Measurements from ENCODE around the gene PPM1N. TPM values are rescaled to one million over a fixed set of nuclear protein-coding genes. Genes with fewer than 3 reads are reported as not detected.

Gene PPM1N
- total and polyA plus RNA-seq, 2 donors (not counting 1 experiment from before 2014, with no cell fraction given): 2.3 to 2.8 TPM

DNA sequence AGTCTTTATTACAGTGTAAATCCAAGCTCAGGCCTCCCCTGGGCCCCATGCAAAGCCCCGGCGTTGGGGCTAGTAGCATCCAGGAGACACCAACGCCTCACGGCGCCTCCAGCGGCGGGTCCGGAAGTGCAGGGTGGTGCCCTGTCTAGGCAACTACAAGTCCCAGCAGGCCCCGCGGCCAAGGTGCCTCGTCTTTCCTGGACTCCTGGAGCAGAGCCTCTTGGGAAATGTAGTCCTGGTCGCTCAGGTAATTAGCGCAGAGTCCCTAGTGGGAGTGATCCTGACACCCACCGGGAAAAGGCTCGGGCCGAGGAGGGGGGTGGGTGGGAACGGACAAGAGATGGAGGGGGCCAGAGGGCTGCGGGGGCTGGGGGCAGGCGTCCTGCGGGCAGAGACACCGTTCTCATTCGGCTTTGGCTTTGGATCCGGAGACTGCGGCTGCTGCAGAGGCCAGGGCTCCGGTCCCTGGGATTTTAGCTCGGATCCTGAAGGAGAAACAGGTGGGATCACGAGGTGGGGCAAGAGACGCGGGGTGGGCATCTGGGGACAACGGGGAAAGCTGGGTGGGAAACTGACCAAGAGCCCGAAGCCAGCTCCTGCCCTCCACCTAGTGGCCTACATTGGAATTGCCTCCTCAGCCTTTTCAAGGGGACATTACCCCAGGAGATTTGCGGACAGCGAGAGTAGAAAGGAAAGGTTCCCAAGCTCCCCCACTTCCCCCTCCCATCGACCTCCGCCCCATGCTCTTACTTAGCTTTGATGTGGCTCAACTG is 12.8 kb upstream of the PPM1N start:
- peak overlapping the region; percentile 81 for H2AFZ ChIP-seq (ENCODE audit: low read length)
- no peaks in the 10 kb centered on the region for H4K20me1 ChIP-seq (ENCODE audit: control insufficient read depth, extremely low read depth, insufficient read depth, low read length)
- peak; percentile 87 to 92 for DNase-seq (ENCODE audit: low read depth in 2 of 2)
- peak overlapping the region; percentile 59 to 76 (median 65) for H3K4me3 ChIP-seq (replicated peaks in 1 of 4; ENCODE audit: control extremely low read depth in 1 of 4, insufficient read depth in 1 of 4, low read depth in 3 of 4, low read length in 4 of 4)
- H3K9me3 ChIP-seq (ENCODE audit: control insufficient read depth, insufficient read depth, low read depth, low read length): no peaks in the 10 kb centered on the region
- peak overlapping the region; percentile 32 for H3K27ac ChIP-seq (ENCODE audit: insufficient read depth, low read length)
- no peaks in the 10 kb centered on the region for H3K4me1 ChIP-seq (ENCODE audit: control insufficient read depth, extremely low read depth, insufficient read depth, low read length)
- H3K4me2 ChIP-seq (ENCODE audit: extremely low read depth, insufficient read depth, low read length): peak overlapping the region; percentile 86
- H3K9ac ChIP-seq (ENCODE audit: insufficient read depth, low read length): peak overlapping the region; percentile 57
- H3K27me3 ChIP-seq (ENCODE audit: control insufficient read depth, insufficient read depth, low read length): no peaks in the 10 kb centered on the region
- TF ChIP-seq EZH2 (IDR thresholded peaks at IDR 0.05; ENCODE audit: low read length, missing control alignments): no peak
- TF ChIP-seq, protein P1, sequence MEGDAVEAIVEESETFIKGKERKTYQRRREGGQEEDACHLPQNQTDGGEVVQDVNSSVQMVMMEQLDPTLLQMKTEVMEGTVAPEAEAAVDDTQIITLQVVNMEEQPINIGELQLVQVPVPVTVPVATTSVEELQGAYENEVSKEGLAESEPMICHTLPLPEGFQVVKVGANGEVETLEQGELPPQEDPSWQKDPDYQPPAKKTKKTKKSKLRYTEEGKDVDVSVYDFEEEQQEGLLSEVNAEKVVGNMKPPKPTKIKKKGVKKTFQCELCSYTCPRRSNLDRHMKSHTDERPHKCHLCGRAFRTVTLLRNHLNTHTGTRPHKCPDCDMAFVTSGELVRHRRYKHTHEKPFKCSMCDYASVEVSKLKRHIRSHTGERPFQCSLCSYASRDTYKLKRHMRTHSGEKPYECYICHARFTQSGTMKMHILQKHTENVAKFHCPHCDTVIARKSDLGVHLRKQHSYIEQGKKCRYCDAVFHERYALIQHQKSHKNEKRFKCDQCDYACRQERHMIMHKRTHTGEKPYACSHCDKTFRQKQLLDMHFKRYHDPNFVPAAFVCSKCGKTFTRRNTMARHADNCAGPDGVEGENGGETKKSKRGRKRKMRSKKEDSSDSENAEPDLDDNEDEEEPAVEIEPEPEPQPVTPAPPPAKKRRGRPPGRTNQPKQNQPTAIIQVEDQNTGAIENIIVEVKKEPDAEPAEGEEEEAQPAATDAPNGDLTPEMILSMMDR (conservative IDR thresholded peaks at IDR 0.05 in 1 of 2, IDR thresholded peaks at IDR 0.05 in 1 of 2; ENCODE audit: low read depth in 1 of 2, low read length in 2 of 2): peak; percentile 94 to 98
- H3K79me2 ChIP-seq (ENCODE audit: control insufficient read depth, insufficient read depth, low read length): no peaks in the 10 kb centered on the region
- no peaks in the 10 kb centered on the region for H3K36me3 ChIP-seq (ENCODE audit: control insufficient read depth, insufficient read depth, low read length)

DNA sequence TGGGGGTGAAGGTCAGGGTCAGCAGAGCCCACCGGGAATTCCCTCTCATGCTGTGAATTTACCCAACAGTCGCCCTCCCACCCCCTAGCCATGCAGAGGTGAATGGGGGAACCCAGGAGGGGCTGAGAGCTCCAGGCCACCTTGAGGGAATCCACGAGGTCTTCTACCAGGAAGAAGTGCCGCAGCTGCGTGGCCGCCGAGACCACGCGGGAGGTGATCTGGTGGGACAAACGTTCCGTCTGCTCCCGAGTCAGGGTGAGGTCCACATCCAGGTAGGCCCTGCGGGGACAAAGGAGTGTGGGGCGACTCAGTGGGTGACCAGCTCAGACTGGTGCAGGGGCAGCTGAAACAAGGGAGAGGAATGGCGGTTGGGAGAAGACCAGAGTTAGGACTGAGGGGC is 9.5 kb upstream of the PPM1N start:
- DNase-seq (ENCODE audit: low read depth in 2 of 2): no peak
- Histone ChIP-seq H4K20me1 (ENCODE audit: control insufficient read depth, extremely low read depth, insufficient read depth, low read length) (no peaks in the 10 kb centered on the region), H3K27me3 (ENCODE audit: control insufficient read depth, insufficient read depth, low read length) (no peaks in the 10 kb centered on the region), H3K4me2 (ENCODE audit: extremely low read depth, insufficient read depth, low read length) (no peak overlapping the region), H3K79me2 (ENCODE audit: control insufficient read depth, insufficient read depth, low read length) (no peaks in the 10 kb centered on the region), H3K4me1 (ENCODE audit: control insufficient read depth, extremely low read depth, insufficient read depth, low read length) (peaks cover 2% of the 10 kb centered on the region), H3K4me3 (replicated peaks in 1 of 4; ENCODE audit: control extremely low read depth in 1 of 4, insufficient read depth in 1 of 4, low read depth in 3 of 4, low read length in 4 of 4) (no peak overlapping the region), H2AFZ (ENCODE audit: low read length) (no peak overlapping the region), H3K9me3 (ENCODE audit: control insufficient read depth, insufficient read depth, low read depth, low read length) (no peaks in the 10 kb centered on the region), H3K36me3 (ENCODE audit: control insufficient read depth, insufficient read depth, low read length) (no peaks in the 10 kb centered on the region), H3K9ac (ENCODE audit: insufficient read depth, low read length) (no peak overlapping the region), H3K27ac (ENCODE audit: insufficient read depth, low read length) (no peak overlapping the region)
- TF ChIP-seq EZH2 (IDR thresholded peaks at IDR 0.05; ENCODE audit: low read length, missing control alignments): no peak
- TF ChIP-seq, protein P1 (conservative IDR thresholded peaks at IDR 0.05 in 1 of 2, IDR thresholded peaks at IDR 0.05 in 1 of 2; ENCODE audit: low read depth in 1 of 2, low read length in 2 of 2): no peak

DNA sequence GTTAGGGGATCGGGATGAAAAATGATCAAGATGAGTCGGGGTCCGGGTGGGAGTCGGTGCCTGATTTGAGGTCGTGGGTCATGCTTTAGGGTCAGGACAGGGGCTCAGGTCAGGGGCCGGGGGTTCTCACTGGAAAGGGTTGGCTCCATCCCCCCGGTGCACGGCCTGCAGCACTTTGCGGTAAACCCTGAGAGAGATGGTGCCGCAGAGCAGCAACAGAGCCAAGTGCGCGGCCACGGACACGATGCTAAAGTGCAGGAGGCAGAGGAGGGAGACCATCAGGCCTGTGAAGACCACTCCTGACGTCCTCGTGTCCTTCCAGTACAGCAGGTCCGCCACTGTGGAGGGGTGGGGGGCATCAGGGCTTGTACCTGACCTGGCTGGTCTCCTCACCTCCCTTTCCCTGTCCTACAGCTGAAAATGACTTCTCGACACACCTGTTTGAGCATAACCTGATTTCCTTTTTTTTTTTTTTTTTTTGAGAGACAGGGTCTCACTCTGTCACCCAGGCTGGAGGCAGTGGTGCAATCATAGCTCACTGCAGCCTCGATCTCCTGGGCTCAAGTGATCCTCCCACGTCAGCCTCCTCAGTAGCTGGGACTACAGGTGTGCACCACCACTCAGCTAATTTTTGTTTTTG is 8.9 kb upstream of the PPM1N start:
- no peak overlapping the region for H3K27ac ChIP-seq (ENCODE audit: insufficient read depth, low read length)
- no peak overlapping the region for H2AFZ ChIP-seq (ENCODE audit: low read length)
- no peaks in the 10 kb centered on the region for H3K27me3 ChIP-seq (ENCODE audit: control insufficient read depth, insufficient read depth, low read length)
- H3K9me3 ChIP-seq (ENCODE audit: control insufficient read depth, insufficient read depth, low read depth, low read length): no peaks in the 10 kb centered on the region
- TF ChIP-seq, protein P1 (conservative IDR thresholded peaks at IDR 0.05 in 1 of 2, IDR thresholded peaks at IDR 0.05 in 1 of 2; ENCODE audit: low read depth in 1 of 2, low read length in 2 of 2): no peak
- TF ChIP-seq EZH2 (IDR thresholded peaks at IDR 0.05; ENCODE audit: low read length, missing control alignments): no peak
- H3K4me3 ChIP-seq (replicated peaks in 1 of 4; ENCODE audit: control extremely low read depth in 1 of 4, insufficient read depth in 1 of 4, low read depth in 3 of 4, low read length in 4 of 4): no peak overlapping the region
- no peaks in the 10 kb centered on the region for H4K20me1 ChIP-seq (ENCODE audit: control insufficient read depth, extremely low read depth, insufficient read depth, low read length)
- no peaks in the 10 kb centered on the region for H3K79me2 ChIP-seq (ENCODE audit: control insufficient read depth, insufficient read depth, low read length)
- DNase-seq (ENCODE audit: low read depth in 2 of 2): no peak
- H3K4me1 ChIP-seq (ENCODE audit: control insufficient read depth, extremely low read depth, insufficient read depth, low read length): peaks cover 2% of the 10 kb centered on the region
- no peaks in the 10 kb centered on the region for H3K36me3 ChIP-seq (ENCODE audit: control insufficient read depth, insufficient read depth, low read length)
- H3K9ac ChIP-seq (ENCODE audit: insufficient read depth, low read length): no peak overlapping the region
- H3K4me2 ChIP-seq (ENCODE audit: extremely low read depth, insufficient read depth, low read length): no peak overlapping the region
